Panc1 (cell line): ENCODE results near the gene CFAP74.

Experiments used
- CTCF ChIP-seq: fragments of 450-650 bp; IDR thresholded peaks from 2 replicates; pipeline ENCODE4 v1.5.1; 2017; ENCODE audit warnings: mild to moderate bottlenecking
- POLR2AphosphoS5 ChIP-seq: IDR thresholded peaks from 2 replicates; pipeline ENCODE4 v1.6.1; 2012; ENCODE audit warnings: mild to moderate bottlenecking, low read depth, low read length, moderate library complexity
- REST ChIP-seq, 2 experiments: IDR thresholded peaks; 2 replicates each; pipeline ENCODE4 v1.6.1; 2011 to 2012; ENCODE audit warnings: low read depth in 2 of 2, control low read depth in 1 of 2, low read length in 1 of 2, mild to moderate bottlenecking in 1 of 2, moderate library complexity in 1 of 2; ENCODE audit not compliant: insufficient read depth in 1 of 2
- TCF7L2 ChIP-seq: IDR thresholded peaks from 2 replicates; pipeline ENCODE4 v1.6.1; 2011; ENCODE audit warnings: mild to moderate bottlenecking, low read depth, low read length, inconsistent platforms

GRCh38 chr1:1959459-1959839 lies 44.1 kb downstream of the CFAP74 start:
- TF ChIP-seq CTCF (no peak), TCF7L2 (no peak), REST (IDR thresholded peaks at IDR 0.05; ENCODE audit: insufficient read depth in 1 of 2, low read depth in 2 of 2, low read length in 1 of 2) (no peak), POLR2AphosphoS5 (no peak)
